ENCODE measurements around the gene THUMPD3.

- TF ChIP-seq, protein P1, sequence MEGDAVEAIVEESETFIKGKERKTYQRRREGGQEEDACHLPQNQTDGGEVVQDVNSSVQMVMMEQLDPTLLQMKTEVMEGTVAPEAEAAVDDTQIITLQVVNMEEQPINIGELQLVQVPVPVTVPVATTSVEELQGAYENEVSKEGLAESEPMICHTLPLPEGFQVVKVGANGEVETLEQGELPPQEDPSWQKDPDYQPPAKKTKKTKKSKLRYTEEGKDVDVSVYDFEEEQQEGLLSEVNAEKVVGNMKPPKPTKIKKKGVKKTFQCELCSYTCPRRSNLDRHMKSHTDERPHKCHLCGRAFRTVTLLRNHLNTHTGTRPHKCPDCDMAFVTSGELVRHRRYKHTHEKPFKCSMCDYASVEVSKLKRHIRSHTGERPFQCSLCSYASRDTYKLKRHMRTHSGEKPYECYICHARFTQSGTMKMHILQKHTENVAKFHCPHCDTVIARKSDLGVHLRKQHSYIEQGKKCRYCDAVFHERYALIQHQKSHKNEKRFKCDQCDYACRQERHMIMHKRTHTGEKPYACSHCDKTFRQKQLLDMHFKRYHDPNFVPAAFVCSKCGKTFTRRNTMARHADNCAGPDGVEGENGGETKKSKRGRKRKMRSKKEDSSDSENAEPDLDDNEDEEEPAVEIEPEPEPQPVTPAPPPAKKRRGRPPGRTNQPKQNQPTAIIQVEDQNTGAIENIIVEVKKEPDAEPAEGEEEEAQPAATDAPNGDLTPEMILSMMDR (conservative IDR thresholded peaks at IDR 0.05; ENCODE audit: low read depth, low read length): no peak
- TF ChIP-seq POLR2A (IDR thresholded peaks at IDR 0.05; ENCODE audit: low read depth, low read length): no peak
- no peak for TF ChIP-seq RFX5 (IDR thresholded peaks at IDR 0.05; ENCODE audit: low read depth, low read length)
- TF ChIP-seq MAFK (IDR thresholded peaks at IDR 0.05; ENCODE audit: low read depth, low read length): no peak
- TF ChIP-seq CEBPB (IDR thresholded peaks at IDR 0.05; ENCODE audit: low read depth, low read length): no peak
- TF ChIP-seq RCOR1 (IDR thresholded peaks at IDR 0.05; ENCODE audit: insufficient replicate concordance, low read length): no peak
- no peak for TF ChIP-seq SMC3 (IDR thresholded peaks at IDR 0.05; ENCODE audit: low read depth, low read length)
- TF ChIP-seq RAD21 (IDR thresholded peaks at IDR 0.05; ENCODE audit: low read length): no peak
- TF ChIP-seq NFE2L2 (IDR thresholded peaks at IDR 0.05; ENCODE audit: low read depth, low read length): no peak
- TF ChIP-seq MXI1 (IDR thresholded peaks at IDR 0.05; ENCODE audit: borderline replicate concordance, low read depth, low read length): no peak
- TF ChIP-seq, protein P2, sequence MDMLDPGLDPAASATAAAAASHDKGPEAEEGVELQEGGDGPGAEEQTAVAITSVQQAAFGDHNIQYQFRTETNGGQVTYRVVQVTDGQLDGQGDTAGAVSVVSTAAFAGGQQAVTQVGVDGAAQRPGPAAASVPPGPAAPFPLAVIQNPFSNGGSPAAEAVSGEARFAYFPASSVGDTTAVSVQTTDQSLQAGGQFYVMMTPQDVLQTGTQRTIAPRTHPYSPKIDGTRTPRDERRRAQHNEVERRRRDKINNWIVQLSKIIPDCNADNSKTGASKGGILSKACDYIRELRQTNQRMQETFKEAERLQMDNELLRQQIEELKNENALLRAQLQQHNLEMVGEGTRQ (IDR thresholded peaks at IDR 0.05; ENCODE audit: low read depth, low read length): no peak
- no peak for TF ChIP-seq MAZ (IDR thresholded peaks at IDR 0.05; ENCODE audit: borderline replicate concordance, low read depth, low read length)
Observed at GRCh38 chr3:9400616-9401015, 37.8 kb downstream of the THUMPD3 start.

Measured in IMR-90 (cell line).